GM20000 (cell line): ENCODE data around the gene PSKH1.

Experiments
- DNase-seq: peaks from one replicate; pipeline ENCODE4 v3.0.0; 2012; ENCODE audit warnings: low spot score
- CTCF ChIP-seq: IDR thresholded peaks from 2 replicates; pipeline ENCODE4 v1.5.1; 2012; ENCODE audit warnings: mild to moderate bottlenecking, control low read depth; ENCODE audit errors: extremely low read depth, missing control alignments

The PSKH1 gene

GRCh38 chr16:67892899-67893742 is at the start of gene PSKH1:
Gene PSKH1, plus strand, starts transcription at chr16:67893254. Its CDS starts 15,496 bp downstream, at chr16:67908750.
- DNase-seq: peak; percentile 100
- no peak for TF ChIP-seq CTCF

GRCh38 chr16:67843343-67843765 is 49.7 kb upstream of the PSKH1 start:
- TF ChIP-seq CTCF: no peak
- DNase-seq: no peak

GRCh38 chr16:67844497-67844896 is 48.6 kb upstream of the PSKH1 start:
- no peak for TF ChIP-seq CTCF
- DNase-seq: no peak

- DNase-seq: peak; percentile 34
- TF ChIP-seq CTCF: no peak
These were observed 47.6 kb upstream of the PSKH1 start for GRCh38 chr16:67845291-67846062.

GRCh38 chr16:67846063-67846319 is 47.1 kb upstream of the PSKH1 start:
- peak; percentile 19 for DNase-seq
- no peak for TF ChIP-seq CTCF

GRCh38 chr16:67846320-67847063 is 46.6 kb upstream of the PSKH1 start, which contains the start of gene NUTF2:
Gene NUTF2, plus strand, starts transcription at chr16:67846933. Its CDS starts 18,198 bp downstream, at chr16:67865131.
- TF ChIP-seq CTCF: no peak

More at GRCh38 chr16:67846320-67847063, 46.6 kb upstream of the PSKH1 start, which contains the start of gene NUTF2:
- peak; percentile 98 for DNase-seq
